ENCODE data around the gene USP53.
"Not testable (repeated sequence)": the region's sequence is repeated elsewhere in the genome, so short reads cannot be mapped to it uniquely, and the experiment has no call there.

DNA sequence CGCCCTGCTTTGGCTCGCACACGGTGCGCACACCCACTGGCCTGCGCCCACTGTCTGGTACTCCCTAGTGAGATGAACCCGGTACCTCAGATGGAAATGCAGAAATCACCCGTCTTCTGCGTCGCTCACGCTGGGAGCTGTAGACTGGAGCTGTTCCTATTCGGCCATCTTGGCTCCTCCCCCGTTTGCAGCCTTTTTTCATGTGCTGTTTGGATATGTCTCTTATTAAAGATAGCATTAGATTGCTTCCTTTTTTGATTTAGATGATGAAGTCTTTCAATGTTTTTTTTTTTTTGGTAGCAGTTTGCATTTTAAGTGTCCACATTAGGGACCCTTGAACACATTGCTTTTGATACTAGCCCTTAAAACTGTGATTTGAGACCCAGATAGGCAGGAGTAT, 67.4 kb downstream of the USP53 start:
- TF ChIP-seq, protein P1, sequence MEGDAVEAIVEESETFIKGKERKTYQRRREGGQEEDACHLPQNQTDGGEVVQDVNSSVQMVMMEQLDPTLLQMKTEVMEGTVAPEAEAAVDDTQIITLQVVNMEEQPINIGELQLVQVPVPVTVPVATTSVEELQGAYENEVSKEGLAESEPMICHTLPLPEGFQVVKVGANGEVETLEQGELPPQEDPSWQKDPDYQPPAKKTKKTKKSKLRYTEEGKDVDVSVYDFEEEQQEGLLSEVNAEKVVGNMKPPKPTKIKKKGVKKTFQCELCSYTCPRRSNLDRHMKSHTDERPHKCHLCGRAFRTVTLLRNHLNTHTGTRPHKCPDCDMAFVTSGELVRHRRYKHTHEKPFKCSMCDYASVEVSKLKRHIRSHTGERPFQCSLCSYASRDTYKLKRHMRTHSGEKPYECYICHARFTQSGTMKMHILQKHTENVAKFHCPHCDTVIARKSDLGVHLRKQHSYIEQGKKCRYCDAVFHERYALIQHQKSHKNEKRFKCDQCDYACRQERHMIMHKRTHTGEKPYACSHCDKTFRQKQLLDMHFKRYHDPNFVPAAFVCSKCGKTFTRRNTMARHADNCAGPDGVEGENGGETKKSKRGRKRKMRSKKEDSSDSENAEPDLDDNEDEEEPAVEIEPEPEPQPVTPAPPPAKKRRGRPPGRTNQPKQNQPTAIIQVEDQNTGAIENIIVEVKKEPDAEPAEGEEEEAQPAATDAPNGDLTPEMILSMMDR (IDR thresholded peaks at IDR 0.05): not testable (repeated sequence)
- not testable (repeated sequence) for TF ChIP-seq POLR2A (IDR thresholded peaks at IDR 0.05)

Measured in testis (tissue), 2 donors.